OCI-LY7 (cell line): ENCODE data around the gene ACTG2. TPM values are rescaled to one million over a fixed set of nuclear protein-coding genes. Genes with fewer than 3 reads are reported as not detected.
"Not testable (repeated sequence)": the region's sequence is repeated elsewhere in the genome, so short reads cannot be mapped to it uniquely, and the experiment has no call there.

Experiments used
- BruUV-seq: library from RNA; stranded (reverse); fragments of 400-500 nt; replicated peaks from 2 replicates; lab custom pipeline; 2021; lab: Mats Ljungman, UMichigan
- CTCF ChIA-PET: fragments of 300-600 bp; sonication (Branson Sonifier 250); formaldehyde crosslinking; loops from one replicate; lab custom pipeline; 2022; ENCODE audit warnings: antibody characterized with exemption; ENCODE audit not compliant: unreplicated experiment; lab: Charles Lee
- POLR2A ChIA-PET: fragments of 300-600 bp; sonication (Branson Sonifier 250); formaldehyde crosslinking; loops from one replicate; lab custom pipeline; 2022; ENCODE audit warnings: antibody characterized with exemption; lab: Charles Lee
- DNase-seq: peaks from one replicate; pipeline ENCODE4 v3.0.0-alpha.2; 2015; ENCODE audit warnings: low spot score
- H2AFZ ChIP-seq: fragments of 200-600 bp; sonication (generic), shearing (Covaris generic); 2 replicates; pipeline ENCODE4 v1.6.1; 2014; ENCODE audit warnings: mild to moderate bottlenecking, antibody characterized with exemption, low read length, moderate library complexity
- H3K27ac ChIP-seq: fragments of 200-600 bp; sonication (generic); 2 replicates; pipeline ENCODE4 v1.5.1; 2014; ENCODE audit warnings: mixed run types, low read depth, mild to moderate bottlenecking, moderate library complexity, low read length, inconsistent platforms; ENCODE audit not compliant: poor library complexity, severe bottlenecking
- H3K36me3 ChIP-seq: fragments of 200-600 bp; sonication (generic); 2 replicates; pipeline ENCODE4 v1.6.1; 2014; ENCODE audit warnings: mild to moderate bottlenecking, antibody characterized with exemption, low read length, moderate library complexity, mixed read lengths; ENCODE audit not compliant: insufficient read depth
- H3K4me1 ChIP-seq: fragments of 200-600 bp; sonication (generic); 2 replicates; pipeline ENCODE4 v1.5.1; 2014; ENCODE audit warnings: mild to moderate bottlenecking, low read length; ENCODE audit not compliant: insufficient read depth, poor library complexity, severe bottlenecking
- H3K4me2 ChIP-seq: fragments of 200-600 bp; sonication (generic); 2 replicates; pipeline ENCODE4 v1.6.1; 2014; ENCODE audit warnings: mild to moderate bottlenecking, low read length
- H3K4me3 ChIP-seq: fragments of 200-600 bp; sonication (generic); 2 replicates; pipeline ENCODE4 v1.5.1; 2014; ENCODE audit warnings: mild to moderate bottlenecking, low read depth, low read length; ENCODE audit not compliant: poor library complexity, severe bottlenecking
- H3K79me2 ChIP-seq: fragments of 200-600 bp; sonication (generic); 2 replicates; pipeline ENCODE4 v1.6.1; 2016; ENCODE audit warnings: low read depth, mild to moderate bottlenecking, low read length, moderate library complexity, mixed read lengths; ENCODE audit not compliant: insufficient read depth
- H3K9me2 ChIP-seq: fragments of 200-600 bp; sonication (generic); 2 replicates; pipeline ENCODE4 v1.6.1; 2016; ENCODE audit warnings: mild to moderate bottlenecking, low read length, mixed read lengths; ENCODE audit not compliant: insufficient read depth
- H3K9me3 ChIP-seq: fragments of 200-600 bp; sonication (generic); 2 replicates; pipeline ENCODE4 v1.6.1; 2014; ENCODE audit warnings: mild to moderate bottlenecking, mixed run types, low read length, mixed read lengths
- H4K20me1 ChIP-seq: fragments of 200-600 bp; sonication (generic); 2 replicates; pipeline ENCODE4 v1.6.1; 2014; ENCODE audit warnings: mild to moderate bottlenecking, antibody characterized with exemption, low read length, moderate library complexity, mixed read lengths; ENCODE audit not compliant: insufficient read depth
- CTCF ChIP-seq: fragments of 200-600 bp; sonication (generic); conservative IDR thresholded peaks from 2 replicates; pipeline ENCODE4 v1.5.1; 2014; ENCODE audit warnings: mild to moderate bottlenecking, antibody characterized with exemption, low read length, moderate library complexity, mixed read lengths
- EZH2phosphoT487 ChIP-seq: fragments of 200-600 bp; sonication (generic); IDR thresholded peaks from 2 replicates; pipeline ENCODE4 v1.6.1; 2018; ENCODE audit warnings: low read depth, borderline replicate concordance, mild to moderate bottlenecking, mixed run types, antibody characterized with exemption, low read length, moderate library complexity, mixed read lengths
- intact Hi-C: fragments of 100-400 bp; cut with micrococcal nuclease; formaldehyde crosslinking; loops from one replicate; pipeline ENCODE4 v1.10.0; 2022; ENCODE audit not compliant: unreplicated experiment
- total RNA-seq, 2 experiments: library from RNA; depleted of rRNA in 1 of 2; stranded (reverse); fragments of >200 nt in 1 of 2; shearing (Covaris generic) in 1 of 2; gene quantifications; 2 replicates each; pipeline ENCODE4 v1.2.3, GENCODE V29; 2014 to 2022

ACTG2 gene
- total RNA-seq, 2 experiments from 2014 or later = not detected

- intact Hi-C loops = no loop called here
- TF ChIP-seq CTCF (no peak), EZH2phosphoT487 (no peak)
- Histone ChIP-seq H3K27ac (no peak overlapping the region), H4K20me1 (no peaks in the 10 kb centered on the region), H3K9me3 (no peaks in the 10 kb centered on the region), H3K4me2 (no peak overlapping the region), H3K79me2 (no peaks in the 10 kb centered on the region), H3K9me2 (no peaks in the 10 kb centered on the region), H3K36me3 (peaks cover 25% of the 10 kb centered on the region), H3K4me1 (no peaks in the 10 kb centered on the region), H3K4me3 (no peak overlapping the region), H2AFZ (no peak overlapping the region)
- no peak for DNase-seq
- ChIA-PET CTCF (no interaction called here), POLR2A (interaction anchor here (0.6 to 1.6 kb wide), 2 partner anchors 29 to 102 kb away, joined by 3 read pairs; no protein-coding TSS in a partner anchor)
- no TSS peak for BruUV-seq
These were observed 24.4 kb upstream of the ACTG2 start for GRCh38 chr2:73868204-73868978.

- Histone ChIP-seq H3K4me2 (no peak overlapping the region), H2AFZ (no peak overlapping the region), H3K9me2 (no peaks in the 10 kb centered on the region), H3K27ac (no peak overlapping the region), H3K9me3 (no peaks in the 10 kb centered on the region), H4K20me1 (no peaks in the 10 kb centered on the region), H3K4me3 (no peak overlapping the region), H3K36me3 (peaks cover 9% of the 10 kb centered on the region; the same call in 1 of the 2 replicates), H3K79me2 (no peaks in the 10 kb centered on the region), H3K4me1 (no peaks in the 10 kb centered on the region)
- no peak for DNase-seq
- intact Hi-C loops = no loop called here
- BruUV-seq = no TSS peak
- TF ChIP-seq CTCF = no peak
- no peak for TF ChIP-seq EZH2phosphoT487
- ChIA-PET POLR2A (no interaction called here), CTCF (no interaction called here)
These were observed 22.7 kb upstream of the ACTG2 start for GRCh38 chr2:73870084-73870483.

GRCh38 chr2:73877071-73877802 is 15.6 kb upstream of the ACTG2 start:
- Histone ChIP-seq H3K4me2 (no peak overlapping the region), H3K4me3 (no peak overlapping the region), H3K27ac (no peak overlapping the region), H4K20me1 (no peaks in the 10 kb centered on the region), H3K9me2 (no peaks in the 10 kb centered on the region), H3K9me3 (no peaks in the 10 kb centered on the region), H3K36me3 (no peaks in the 10 kb centered on the region), H3K79me2 (no peaks in the 10 kb centered on the region), H2AFZ (no peak overlapping the region), H3K4me1 (no peaks in the 10 kb centered on the region)
- intact Hi-C loops = no loop called here
- CTCF ChIA-PET = no interaction called here
- POLR2A ChIA-PET = interaction anchor here (0.6 kb wide), 1 partner anchor 29 kb away, joined by 3 read pairs; no protein-coding TSS in a partner anchor
- DNase-seq = no peak
- BruUV-seq = no TSS peak
- no peak for TF ChIP-seq CTCF
- no peak for TF ChIP-seq EZH2phosphoT487

GRCh38 chr2:73877984-73878383 is 14.8 kb upstream of the ACTG2 start:
- H4K20me1 ChIP-seq, intact Hi-C loops, DNase-seq, BruUV-seq, H3K4me1 ChIP-seq, H3K36me3 ChIP-seq, H2AFZ ChIP-seq, H3K9me2 ChIP-seq, H3K4me3 ChIP-seq, H3K4me2 ChIP-seq, H3K79me2 ChIP-seq, H3K27ac ChIP-seq, H3K9me3 ChIP-seq, CTCF ChIA-PET: not testable (repeated sequence)
- POLR2A ChIA-PET = interaction anchor here (1.4 kb wide), 1 partner anchor 14 kb away, joined by 4 read pairs; no protein-coding TSS in a partner anchor
